GM10248 (cell line): ENCODE results near the gene CNPPD1.

Source experiments
- CTCF ChIA-PET: fragments of 300-600 bp; sonication (Branson Sonifier 250); formaldehyde crosslinking; extraction: SDS; loops from one replicate; lab custom pipeline; 2021; ENCODE audit warnings: antibody characterized with exemption; lab: Yijun Ruan, JAX
- POLR2A ChIA-PET: fragments of 350-650 bp; sonication (Branson Sonifier 250); formaldehyde crosslinking; extraction: SDS; loops from one replicate; lab custom pipeline; 2020; ENCODE audit warnings: antibody characterized with exemption; lab: Yijun Ruan, JAX
- DNase-seq: peaks from one replicate; pipeline ENCODE4 v3.0.0; 2012; ENCODE audit errors: extremely low spot score
- TF ChIP-seq, protein P1 (sequence below): IDR thresholded peaks from 2 replicates; pipeline ENCODE4 v1.5.1; 2012; ENCODE audit warnings: mild to moderate bottlenecking, low read depth; ENCODE audit errors: extremely low read depth, missing control alignments, control extremely low read depth

Gene CNPPD1

DNA sequence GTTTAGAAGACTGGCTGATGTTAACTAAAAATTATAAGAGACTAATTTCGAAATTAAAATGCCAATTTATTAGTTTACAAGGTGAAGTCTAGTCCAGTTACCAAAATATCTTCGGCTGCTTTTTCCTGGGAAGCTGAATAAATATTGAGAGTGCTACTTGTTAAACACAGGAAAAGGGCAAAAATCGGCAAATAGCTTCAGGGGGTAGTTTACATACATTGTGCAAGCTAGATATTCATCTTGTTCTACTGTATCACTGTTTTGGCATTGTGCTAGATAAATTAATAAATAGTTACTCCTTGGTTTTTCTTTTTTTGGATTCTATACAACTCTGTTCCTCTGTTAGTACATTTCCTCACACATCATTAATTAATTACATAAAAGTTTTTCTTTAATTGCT, 45.4 kb downstream of the CNPPD1 start:
- DNase-seq, result no peak
- TF ChIP-seq, protein P1, sequence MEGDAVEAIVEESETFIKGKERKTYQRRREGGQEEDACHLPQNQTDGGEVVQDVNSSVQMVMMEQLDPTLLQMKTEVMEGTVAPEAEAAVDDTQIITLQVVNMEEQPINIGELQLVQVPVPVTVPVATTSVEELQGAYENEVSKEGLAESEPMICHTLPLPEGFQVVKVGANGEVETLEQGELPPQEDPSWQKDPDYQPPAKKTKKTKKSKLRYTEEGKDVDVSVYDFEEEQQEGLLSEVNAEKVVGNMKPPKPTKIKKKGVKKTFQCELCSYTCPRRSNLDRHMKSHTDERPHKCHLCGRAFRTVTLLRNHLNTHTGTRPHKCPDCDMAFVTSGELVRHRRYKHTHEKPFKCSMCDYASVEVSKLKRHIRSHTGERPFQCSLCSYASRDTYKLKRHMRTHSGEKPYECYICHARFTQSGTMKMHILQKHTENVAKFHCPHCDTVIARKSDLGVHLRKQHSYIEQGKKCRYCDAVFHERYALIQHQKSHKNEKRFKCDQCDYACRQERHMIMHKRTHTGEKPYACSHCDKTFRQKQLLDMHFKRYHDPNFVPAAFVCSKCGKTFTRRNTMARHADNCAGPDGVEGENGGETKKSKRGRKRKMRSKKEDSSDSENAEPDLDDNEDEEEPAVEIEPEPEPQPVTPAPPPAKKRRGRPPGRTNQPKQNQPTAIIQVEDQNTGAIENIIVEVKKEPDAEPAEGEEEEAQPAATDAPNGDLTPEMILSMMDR, result no peak
- CTCF ChIA-PET, result interaction anchor here (1.7 to 8.4 kb wide), 5 partner anchors 12 to 73 kb away, joined by 4 to 90 read pairs (median 10); partner anchors contain the start of gene IHH
- POLR2A ChIA-PET, result no interaction called here

DNA sequence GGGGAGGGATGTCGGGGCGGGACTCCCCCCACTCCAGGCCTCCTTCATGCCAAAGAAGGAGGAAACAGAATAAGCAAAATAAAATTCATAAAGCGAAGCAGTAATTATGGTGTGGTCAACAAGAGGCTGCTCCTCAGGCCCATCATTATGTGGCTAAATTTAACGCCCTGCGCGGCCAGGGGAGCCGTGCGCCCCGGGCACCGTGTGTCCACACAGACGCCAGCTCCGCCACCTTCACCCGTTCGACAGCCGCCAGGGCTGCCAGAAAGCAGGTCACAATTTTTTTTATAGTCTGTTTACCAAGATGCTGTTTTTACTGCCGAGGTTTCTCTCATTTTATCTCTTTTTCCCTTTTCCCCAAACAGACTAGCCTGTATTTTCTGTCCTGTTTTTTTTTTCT, 47.1 kb downstream of the CNPPD1 start:
- POLR2A ChIA-PET, result no interaction called here
- TF ChIP-seq, protein P1, result no peak
- CTCF ChIA-PET, result interaction anchor here (0.8 to 8.4 kb wide), 8 partner anchors 10 to 166 kb away, joined by 3 to 90 read pairs (median 4); partner anchors contain the start of gene IHH
- no peak for DNase-seq

DNA sequence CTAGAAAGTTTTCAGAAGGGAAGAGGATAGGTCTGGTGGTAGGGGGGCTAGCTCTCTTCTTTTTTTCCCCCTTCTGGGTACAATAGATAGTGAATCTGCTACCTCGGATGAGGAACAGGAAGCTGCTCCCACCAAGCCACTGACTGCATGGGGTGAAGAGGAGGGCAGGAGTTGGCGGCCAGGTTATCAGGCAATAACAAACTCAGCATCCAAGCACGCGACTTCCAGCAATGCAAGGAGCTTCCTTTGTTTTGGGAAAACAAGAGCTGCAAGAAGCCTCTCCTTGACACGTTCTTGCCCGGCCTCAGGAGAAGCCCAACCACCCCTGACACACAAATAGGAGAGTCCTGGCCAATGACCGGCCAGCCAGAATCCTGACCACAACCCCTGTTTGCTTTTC, 48.3 kb downstream of the CNPPD1 start:
- CTCF ChIA-PET, result interaction anchor here (0.9 to 8.4 kb wide), 10 partner anchors 9 to 70 kb away, joined by 3 to 90 read pairs (median 4); no protein-coding TSS in a partner anchor
- POLR2A ChIA-PET, result no interaction called here

DNA sequence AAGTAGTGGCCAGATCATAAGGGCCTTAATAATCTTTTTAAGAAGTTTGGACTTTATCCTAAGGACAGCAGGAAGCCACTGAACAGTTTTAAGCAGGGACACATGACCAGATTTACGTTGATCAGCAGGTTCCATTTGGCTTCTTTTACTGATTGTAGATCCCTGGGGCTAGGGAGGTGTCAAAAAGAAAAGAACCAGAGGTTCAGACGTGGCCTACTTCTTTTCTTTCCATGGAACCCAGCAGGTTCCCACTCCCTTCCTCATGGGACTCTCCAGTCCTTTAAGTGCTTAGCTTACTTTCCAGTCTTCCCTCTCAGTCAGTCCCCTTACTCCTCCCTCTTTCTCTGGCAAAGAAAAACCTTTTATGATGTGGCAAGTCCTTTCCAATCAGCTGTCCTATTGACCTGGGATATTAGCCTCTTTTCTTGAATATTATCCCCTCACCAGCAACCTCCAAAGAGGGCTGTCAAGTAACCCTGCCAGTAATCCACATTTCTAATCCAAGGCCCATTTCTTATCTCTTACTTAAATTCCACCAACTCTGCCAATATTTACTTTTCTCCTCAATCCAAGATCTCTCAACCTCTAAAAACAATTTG, 49.6 kb downstream of the CNPPD1 start:
- ChIA-PET CTCF (interaction anchor here (1.1 to 11.1 kb wide), 6 partner anchors 8 to 69 kb away, joined by 4 to 90 read pairs (median 10); no protein-coding TSS in a partner anchor), POLR2A (no interaction called here)
- no peak for DNase-seq
- TF ChIP-seq, protein P1, result no peak

More for the DNA sequence above, 48.3 kb downstream of the CNPPD1 start:
- TF ChIP-seq, protein P1, result no peak
- no peak for DNase-seq

DNA sequence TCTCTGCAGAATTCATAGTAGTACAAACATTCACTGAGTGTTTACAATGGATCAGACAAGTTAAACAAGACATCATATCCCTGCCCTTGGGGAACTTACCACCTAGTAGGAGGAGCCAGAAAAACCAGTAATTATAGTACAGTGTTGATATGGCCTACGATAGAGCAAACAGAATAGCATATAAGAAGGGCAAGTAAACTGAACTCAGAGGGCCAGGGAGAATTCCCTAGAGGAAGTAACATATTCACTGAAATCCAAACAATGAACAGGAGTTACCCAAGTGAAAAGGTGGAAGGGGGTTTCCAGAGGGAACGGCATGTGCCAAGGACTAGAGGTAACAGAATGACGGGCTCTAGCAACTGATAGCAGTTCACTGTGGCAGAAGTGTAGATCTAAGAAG, 50.2 kb downstream of the CNPPD1 start:
- POLR2A ChIA-PET, result no interaction called here
- TF ChIP-seq, protein P1, result no peak
- CTCF ChIA-PET, result interaction anchor here (1.7 to 11.1 kb wide), 3 partner anchors 7 to 21 kb away, joined by 4 to 90 read pairs (median 77); no protein-coding TSS in a partner anchor
- no peak for DNase-seq

DNA sequence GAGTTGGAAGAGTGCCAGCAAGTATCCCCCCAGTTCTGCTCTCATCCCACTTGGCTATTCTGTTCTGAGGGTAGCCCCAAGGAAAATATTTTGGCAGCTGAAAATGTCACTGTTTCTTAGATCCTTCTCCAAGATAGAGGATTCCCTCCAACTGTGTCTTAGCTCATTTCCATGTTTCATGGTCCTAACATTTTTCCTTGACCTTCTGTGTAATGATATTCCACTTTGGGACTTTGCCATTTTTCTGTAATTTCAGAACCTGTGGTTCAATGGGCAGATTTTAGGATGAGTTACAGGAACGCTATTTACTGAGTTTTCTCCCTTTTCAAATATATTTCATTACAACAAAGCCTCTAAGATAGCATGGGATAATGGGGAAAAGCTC, 50.8 kb downstream of the CNPPD1 start:
- TF ChIP-seq, protein P1, result no peak
- no peak for DNase-seq
- CTCF ChIA-PET, result interaction anchor here (1.1 to 11.1 kb wide), 4 partner anchors 10 to 273 kb away, joined by 3 to 77 read pairs (median 5); no protein-coding TSS in a partner anchor
- POLR2A ChIA-PET, result no interaction called here
